Measurements from ENCODE around the gene SMG6.

GRCh38 chr17:2040219-2040827 lies 263.3 kb downstream of the SMG6 start:
- TF ChIP-seq, protein P1, sequence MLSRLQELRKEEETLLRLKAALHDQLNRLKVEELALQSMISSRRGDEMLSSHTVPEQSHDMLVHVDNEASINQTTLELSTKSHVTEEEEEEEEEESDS (CRISPR knock-in tag; IDR thresholded peaks at IDR 0.05; ENCODE audit: borderline replicate concordance) = no peak
- TF ChIP-seq ZNF616 (CRISPR knock-in tag; IDR thresholded peaks at IDR 0.05; ENCODE audit: low read depth) (no peak), ZBTB1 (CRISPR knock-in tag; IDR thresholded peaks at IDR 0.05; ENCODE audit: borderline replicate concordance) (no peak), PRDM10 (CRISPR knock-in tag; IDR thresholded peaks at IDR 0.05; ENCODE audit: low read depth) (no peak)

All from HepG2 (cell line).